GM12878 (cell line): ENCODE results near the gene SETBP1. TPM values are rescaled to one million over a fixed set of nuclear protein-coding genes. Genes with fewer than 3 reads are reported as not detected.

Experiments used
- ATAC-seq: fragments of 200-7000 bp; cut with Tn5 transposase; 3 replicates; pipeline ENCODE4 v1.9.1; 2020; ENCODE audit warnings: mild to moderate bottlenecking, moderate library complexity
- BruUV-seq: library from RNA; stranded (reverse); fragments of 400-500 nt; replicated peaks from 2 replicates; lab custom pipeline; 2021; lab: Mats Ljungman, UMichigan
- CTCF ChIA-PET: fragments of 300-600 bp; sonication (Branson Sonifier 250); formaldehyde crosslinking; extraction: SDS; loops from one replicate; lab custom pipeline; 2021; ENCODE audit warnings: inconsistent platforms; lab: Yijun Ruan, JAX
- POLR2A ChIA-PET: fragments of 350-600 bp; formaldehyde crosslinking; extraction: SDS; loops from one replicate; lab custom pipeline; 2021; ENCODE audit warnings: inconsistent platforms; lab: Charles Lee
- RAD21 ChIA-PET: fragments of 300-600 bp; sonication (Branson Sonifier 250); formaldehyde crosslinking; loops from one replicate; lab custom pipeline; 2023; ENCODE audit warnings: antibody characterized with exemption; ENCODE audit not compliant: unreplicated experiment; lab: Charles Lee
- SMC1A ChIA-PET: fragments of 300-600 bp; sonication (Branson Sonifier 250); formaldehyde crosslinking; loops from one replicate; lab custom pipeline; 2023; ENCODE audit not compliant: unreplicated experiment, uncharacterized antibody; lab: Charles Lee
- DNase-seq: peaks from one replicate; pipeline ENCODE4 v3.0.0-alpha.2; 2011; ENCODE audit warnings: low read depth, low spot score
- FAIRE-seq: peaks from 3 replicates; lab custom pipeline; 2011; peaks lifted over from hg19 to GRCh38; lab: Jason Lieb, UNC
- H2AFZ ChIP-seq: 2 replicates; pipeline ENCODE4 v1.6.0; 2011; ENCODE audit warnings: low read depth, low read length, control low read depth; ENCODE audit not compliant: control insufficient read depth
- H3K27ac ChIP-seq: 2 replicates; pipeline ENCODE4 v1.5.1; 2011; ENCODE audit warnings: control low read depth; ENCODE audit not compliant: control insufficient read depth, insufficient read depth
- H3K27me3 ChIP-seq, 2 experiments: replicated peaks in 1 of 2; 2 replicates each; pipeline versions ENCODE4 v1.6.0 to v1.6.1; 2011; ENCODE audit warnings: low read length in 1 of 2; ENCODE audit not compliant: control insufficient read depth in 2 of 2, insufficient read depth in 2 of 2
- H3K36me3 ChIP-seq, 2 experiments: 2 replicates each; pipeline ENCODE4 v1.5.1; 2011; ENCODE audit warnings: low read length in 1 of 2; ENCODE audit not compliant: control insufficient read depth in 2 of 2, insufficient read depth in 2 of 2
- H3K4me1 ChIP-seq: 2 replicates; pipeline ENCODE4 v1.6.1; 2011; ENCODE audit warnings: mild to moderate bottlenecking, low read length, moderate library complexity, mixed read lengths; ENCODE audit not compliant: control insufficient read depth, insufficient read depth
- H3K4me2 ChIP-seq: 2 replicates; pipeline ENCODE4 v1.6.0; 2011; ENCODE audit warnings: control low read depth; ENCODE audit not compliant: control insufficient read depth, insufficient read depth
- H3K4me3 ChIP-seq: fragments of 200-600 bp; sonication (generic); 2 replicates; pipeline ENCODE4 v1.5.1; 2016
- H3K79me2 ChIP-seq: 2 replicates; pipeline ENCODE4 v1.6.0; 2011; ENCODE audit warnings: low read length; ENCODE audit not compliant: control insufficient read depth, insufficient read depth
- H3K9ac ChIP-seq: 2 replicates; pipeline ENCODE4 v1.8.0; 2011; ENCODE audit warnings: low read length, control low read depth, mixed read lengths; ENCODE audit not compliant: control insufficient read depth, insufficient read depth
- H3K9me3 ChIP-seq: replicated peaks from 3 replicates; pipeline ENCODE4 v1.5.1; 2011; ENCODE audit warnings: mild to moderate bottlenecking, low read length; ENCODE audit not compliant: control insufficient read depth, insufficient read depth
- H4K20me1 ChIP-seq: 2 replicates; pipeline ENCODE4 v1.6.0; 2011; ENCODE audit not compliant: control insufficient read depth, insufficient read depth
- ESRRA ChIP-seq: IDR thresholded peaks from 2 replicates; pipeline ENCODE4 v1.6.1; 2012; ENCODE audit warnings: mild to moderate bottlenecking, low read length, improper control_type of control experiment
- JUNB ChIP-seq: IDR thresholded peaks from 2 replicates; pipeline ENCODE4 v1.6.1; 2016; ENCODE audit warnings: antibody characterized with exemption, mild to moderate bottlenecking
- PAX8 ChIP-seq: fragments of 450-650 bp; IDR thresholded peaks from 2 replicates; pipeline ENCODE4 v1.6.1; 2017; ENCODE audit warnings: mild to moderate bottlenecking, moderate library complexity
- PML ChIP-seq: IDR thresholded peaks from 2 replicates; pipeline ENCODE4 v1.6.1; 2012; ENCODE audit warnings: low read length, inconsistent platforms
- RB1 ChIP-seq: fragments of 450-650 bp; formaldehyde crosslinking; IDR thresholded peaks from 2 replicates; pipeline ENCODE4 v1.6.1; 2017; ENCODE audit warnings: mild to moderate bottlenecking, borderline replicate concordance
- SP1 ChIP-seq: IDR thresholded peaks from one replicate; pipeline ENCODE4 v1.6.1; 2011; ENCODE audit warnings: low read depth, low read length
- SUZ12 ChIP-seq: fragments of 200-600 bp; sonication (generic); IDR thresholded peaks from one replicate; pipeline ENCODE4 v1.6.1; 2018; ENCODE audit warnings: antibody characterized with exemption, mild to moderate bottlenecking; ENCODE audit not compliant: unreplicated experiment
- YY1 ChIP-seq: IDR thresholded peaks from 2 replicates; pipeline ENCODE4 v1.6.1; 2011; ENCODE audit warnings: low read depth, mild to moderate bottlenecking, low read length
- WGBS: methylation state at CpG from one replicate; pipeline ENCODE4 v1.1.6; 2016; ENCODE audit warnings: low lambda C conversion rate; ENCODE audit not compliant: insufficient replicate concordance, insufficient coverage; ENCODE audit errors: missing lambda C conversion rate; 5-methylcytosine and 5-hydroxymethylcytosine counted together
- in situ Hi-C: fragments of 300-500 bp; cut with MboI; formaldehyde crosslinking; loops from 9 replicates; pipeline ENCODE4 v1.14.3; 2018; ENCODE audit warnings: mixed read lengths
- intact Hi-C: fragments of 100-400 bp; cut with micrococcal nuclease; formaldehyde crosslinking; loops from one replicate; pipeline ENCODE4 v1.14.2; 2022; ENCODE audit not compliant: unreplicated experiment
- polyA plus RNA-seq, 11 experiments: library from polyadenylated mRNA; depleted of rRNA in 4 of 11; unstranded in 6 of 11; stranded (reverse) in 5 of 11; fragments of >200 nt; fragmentation: Nextera tagmentation in 4 of 11; fragmentation: Illumina TruSeq in 1 of 11; extraction: Ambion mirVana in 4 of 11; extraction: Trizol in 1 of 11; gene quantifications; 1 replicate in 1 of 11; 2 replicates in 10 of 11; pipeline versions ENCODE4 v1.2.1 to v1.2.3, GENCODE V29; 2011 to 2016; ENCODE audit warnings: inconsistent platforms in 2 of 11, missing spikeins in 2 of 11, low read depth in 1 of 11
- total RNA-seq, 4 experiments: library from RNA; depleted of rRNA in 3 of 4; stranded (reverse); fragments of >200 nt in 3 of 4; fragmentation: Illumina TruSeq in 1 of 4; extraction: Trizol in 1 of 4; gene quantifications; 2 replicates each; pipeline versions ENCODE4 v1.2.1 to v1.2.3, GENCODE V29; 2013 to 2021
- TF ChIP-seq, protein P1 (sequence below): IDR thresholded peaks from 2 replicates; pipeline ENCODE4 v1.6.1; 2012; ENCODE audit warnings: mild to moderate bottlenecking, low read depth, low read length
- TF ChIP-seq, protein P2 (sequence below): fragments of 450-650 bp; IDR thresholded peaks from 2 replicates; pipeline ENCODE4 v1.6.1; 2017; ENCODE audit warnings: mild to moderate bottlenecking, moderate library complexity

SETBP1 gene
- total and polyA plus RNA-seq, 10 of the 15 experiments (the other 5 are each of a cell fraction or from before 2014, with no cell fraction given): 0.99 to 29.7 (median 8.3) TPM

DNA sequence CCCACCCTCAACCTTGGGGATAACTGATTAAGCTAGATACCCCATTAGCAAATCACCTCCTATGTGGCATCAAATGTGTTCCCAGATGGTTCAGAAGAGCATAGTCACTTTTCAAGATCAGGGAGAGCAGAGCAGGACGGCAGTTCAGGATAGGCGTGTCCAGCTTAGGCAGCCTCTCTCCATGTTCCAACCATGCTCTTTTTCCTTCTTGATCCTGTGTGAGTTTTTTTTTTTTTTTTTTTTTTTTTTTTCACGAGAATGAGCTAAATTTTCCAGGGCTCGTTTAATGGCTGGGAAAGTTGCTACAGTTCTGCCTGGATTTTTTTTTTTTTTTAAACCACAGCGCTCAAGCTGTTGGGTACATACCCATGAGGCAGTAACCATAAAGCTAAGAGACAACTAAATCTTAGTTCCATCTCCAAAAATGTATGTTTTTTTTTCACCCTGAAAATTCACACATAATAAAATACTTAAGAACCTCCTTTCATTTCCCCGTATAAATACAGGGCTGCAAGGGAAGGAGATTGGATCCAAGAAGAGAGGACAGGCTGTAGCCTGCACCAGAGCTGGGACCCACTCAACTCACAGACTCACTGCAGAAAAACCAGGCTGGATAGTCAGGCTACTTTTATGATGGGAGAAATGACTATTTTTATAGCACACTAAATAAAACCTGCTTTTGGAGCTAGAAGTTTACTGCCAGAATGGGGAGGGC lies 244.3 kb downstream of the SETBP1 start:
- no peak for FAIRE-seq
- RAD21 ChIA-PET: interaction anchor here (0.6 to 1.6 kb wide), 5 partner anchors 9 to 248 kb away, joined by 3 to 4 read pairs (median 3); no protein-coding TSS in a partner anchor
- Histone ChIP-seq H3K4me3 (no peak overlapping the region), H3K4me1 (no peaks in the 10 kb centered on the region), H3K27ac (no peak overlapping the region), H3K9me3 (no peaks in the 10 kb centered on the region)
- TF ChIP-seq ESRRA (no peak), JUNB (no peak), YY1 (no peak), RB1 (no peak), PAX8 (no peak), PML (no peak), SP1 (no peak), SUZ12 (no peak)
- TF ChIP-seq, protein P1, sequence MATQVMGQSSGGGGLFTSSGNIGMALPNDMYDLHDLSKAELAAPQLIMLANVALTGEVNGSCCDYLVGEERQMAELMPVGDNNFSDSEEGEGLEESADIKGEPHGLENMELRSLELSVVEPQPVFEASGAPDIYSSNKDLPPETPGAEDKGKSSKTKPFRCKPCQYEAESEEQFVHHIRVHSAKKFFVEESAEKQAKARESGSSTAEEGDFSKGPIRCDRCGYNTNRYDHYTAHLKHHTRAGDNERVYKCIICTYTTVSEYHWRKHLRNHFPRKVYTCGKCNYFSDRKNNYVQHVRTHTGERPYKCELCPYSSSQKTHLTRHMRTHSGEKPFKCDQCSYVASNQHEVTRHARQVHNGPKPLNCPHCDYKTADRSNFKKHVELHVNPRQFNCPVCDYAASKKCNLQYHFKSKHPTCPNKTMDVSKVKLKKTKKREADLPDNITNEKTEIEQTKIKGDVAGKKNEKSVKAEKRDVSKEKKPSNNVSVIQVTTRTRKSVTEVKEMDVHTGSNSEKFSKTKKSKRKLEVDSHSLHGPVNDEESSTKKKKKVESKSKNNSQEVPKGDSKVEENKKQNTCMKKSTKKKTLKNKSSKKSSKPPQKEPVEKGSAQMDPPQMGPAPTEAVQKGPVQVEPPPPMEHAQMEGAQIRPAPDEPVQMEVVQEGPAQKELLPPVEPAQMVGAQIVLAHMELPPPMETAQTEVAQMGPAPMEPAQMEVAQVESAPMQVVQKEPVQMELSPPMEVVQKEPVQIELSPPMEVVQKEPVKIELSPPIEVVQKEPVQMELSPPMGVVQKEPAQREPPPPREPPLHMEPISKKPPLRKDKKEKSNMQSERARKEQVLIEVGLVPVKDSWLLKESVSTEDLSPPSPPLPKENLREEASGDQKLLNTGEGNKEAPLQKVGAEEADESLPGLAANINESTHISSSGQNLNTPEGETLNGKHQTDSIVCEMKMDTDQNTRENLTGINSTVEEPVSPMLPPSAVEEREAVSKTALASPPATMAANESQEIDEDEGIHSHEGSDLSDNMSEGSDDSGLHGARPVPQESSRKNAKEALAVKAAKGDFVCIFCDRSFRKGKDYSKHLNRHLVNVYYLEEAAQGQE: no peak
- TF ChIP-seq, protein P2, sequence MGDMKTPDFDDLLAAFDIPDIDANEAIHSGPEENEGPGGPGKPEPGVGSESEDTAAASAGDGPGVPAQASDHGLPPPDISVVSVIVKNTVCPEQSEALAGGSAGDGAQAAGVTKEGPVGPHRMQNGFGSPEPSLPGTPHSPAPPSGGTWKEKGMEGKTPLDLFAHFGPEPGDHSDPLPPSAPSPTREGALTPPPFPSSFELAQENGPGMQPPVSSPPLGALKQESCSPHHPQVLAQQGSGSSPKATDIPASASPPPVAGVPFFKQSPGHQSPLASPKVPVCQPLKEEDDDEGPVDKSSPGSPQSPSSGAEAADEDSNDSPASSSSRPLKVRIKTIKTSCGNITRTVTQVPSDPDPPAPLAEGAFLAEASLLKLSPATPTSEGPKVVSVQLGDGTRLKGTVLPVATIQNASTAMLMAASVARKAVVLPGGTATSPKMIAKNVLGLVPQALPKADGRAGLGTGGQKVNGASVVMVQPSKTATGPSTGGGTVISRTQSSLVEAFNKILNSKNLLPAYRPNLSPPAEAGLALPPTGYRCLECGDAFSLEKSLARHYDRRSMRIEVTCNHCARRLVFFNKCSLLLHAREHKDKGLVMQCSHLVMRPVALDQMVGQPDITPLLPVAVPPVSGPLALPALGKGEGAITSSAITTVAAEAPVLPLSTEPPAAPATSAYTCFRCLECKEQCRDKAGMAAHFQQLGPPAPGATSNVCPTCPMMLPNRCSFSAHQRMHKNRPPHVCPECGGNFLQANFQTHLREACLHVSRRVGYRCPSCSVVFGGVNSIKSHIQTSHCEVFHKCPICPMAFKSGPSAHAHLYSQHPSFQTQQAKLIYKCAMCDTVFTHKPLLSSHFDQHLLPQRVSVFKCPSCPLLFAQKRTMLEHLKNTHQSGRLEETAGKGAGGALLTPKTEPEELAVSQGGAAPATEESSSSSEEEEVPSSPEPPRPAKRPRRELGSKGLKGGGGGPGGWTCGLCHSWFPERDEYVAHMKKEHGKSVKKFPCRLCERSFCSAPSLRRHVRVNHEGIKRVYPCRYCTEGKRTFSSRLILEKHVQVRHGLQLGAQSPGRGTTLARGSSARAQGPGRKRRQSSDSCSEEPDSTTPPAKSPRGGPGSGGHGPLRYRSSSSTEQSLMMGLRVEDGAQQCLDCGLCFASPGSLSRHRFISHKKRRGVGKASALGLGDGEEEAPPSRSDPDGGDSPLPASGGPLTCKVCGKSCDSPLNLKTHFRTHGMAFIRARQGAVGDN: no peak
- TF ChIP-seq, all 136 proteins: peak for 0
- POLR2A ChIA-PET: interaction anchor here (0.6 to 0.7 kb wide), 5 partner anchors 31 to 424 kb away, joined by 4 to 8 read pairs (median 7); no protein-coding TSS in a partner anchor
- H3K9ac ChIP-seq: no peak overlapping the region
- DNase-seq: no peak
- no peaks in the 10 kb centered on the region for H3K27me3 ChIP-seq
- ATAC-seq: no peak
- no peaks in the 10 kb centered on the region for H3K36me3 ChIP-seq
- H3K4me2 ChIP-seq: no peak overlapping the region
- CTCF ChIA-PET: interaction anchor here (1.3 kb wide), 1 partner anchor 13 kb away, joined by 3 read pairs; no protein-coding TSS in a partner anchor
- intact Hi-C loops: no loop called here
- H2AFZ ChIP-seq: no peak overlapping the region
- in situ Hi-C loops: no loop called here
- 74% methylated on average over 5 of the region's 6 CpGs for WGBS
- no peaks in the 10 kb centered on the region for H4K20me1 ChIP-seq
- SMC1A ChIA-PET: interaction anchor here (0.8 to 5.3 kb wide), 5 partner anchors 8 to 796 kb away, joined by 3 to 32 read pairs (median 4); no protein-coding TSS in a partner anchor
- no peaks in the 10 kb centered on the region for H3K79me2 ChIP-seq
- BruUV-seq: no TSS peak
